Effector memory CD8-positive, alpha-beta T cell (primary cell): Measurements from ENCODE around the gene CSPG4.
"Not testable (repeated sequence)": the region's sequence is repeated elsewhere in the genome, so short reads cannot be mapped to it uniquely, and the experiment has no call there.

Experiments
- ATAC-seq: fragments of 150-1000 bp; cut with Tn5 transposase; replicated peaks from 2 replicates; pipeline ENCODE4 v1.10.0; 2021; ENCODE audit warnings: mild to moderate bottlenecking, moderate library complexity
- DNase-seq, 3 experiments: peaks; one replicate each; pipeline ENCODE4 v3.0.0; 2021
- H3K27ac Mint-ChIP-seq, 2 donors: one replicate each; pipeline ENCODE4 v1.8.0; 2022; ENCODE audit warnings: mild to moderate bottlenecking in 2 of 2, mixed read lengths in 2 of 2, moderate library complexity in 2 of 2
- H3K27me3 Mint-ChIP-seq, 2 donors: one replicate each; pipeline ENCODE4 v1.8.0; 2022; ENCODE audit warnings: mixed read lengths in 2 of 2
- H3K36me3 Mint-ChIP-seq: one replicate; pipeline ENCODE4 v1.8.0; 2022; ENCODE audit warnings: mild to moderate bottlenecking, moderate library complexity, mixed read lengths; ENCODE audit not compliant: insufficient read depth
- H3K4me1 Mint-ChIP-seq, 2 donors: one replicate each; pipeline ENCODE4 v1.8.0; 2022; ENCODE audit warnings: low read depth in 2 of 2, mixed read lengths in 2 of 2
- H3K4me3 Mint-ChIP-seq, 2 donors: one replicate each; pipeline ENCODE4 v1.8.0; 2022; ENCODE audit warnings: mild to moderate bottlenecking in 2 of 2, mixed read lengths in 2 of 2, moderate library complexity in 2 of 2
- H3K9me3 Mint-ChIP-seq, 2 donors: one replicate each; pipeline ENCODE4 v1.8.0; 2022; ENCODE audit warnings: mixed read lengths in 2 of 2

CSPG4 gene

GRCh38 chr15:75751116-75751875, 38.6 kb upstream of the CSPG4 start:
- no peaks in the 10 kb centered on the region for H3K9me3 Mint-ChIP-seq
- no peak overlapping the region for H3K27ac Mint-ChIP-seq
- peaks cover 13 to 44% of the 10 kb centered on the region in 2 donors for H3K27me3 Mint-ChIP-seq
- H3K4me3 Mint-ChIP-seq: no peak overlapping the region
- DNase-seq: no peak
- no peak for ATAC-seq
- H3K4me1 Mint-ChIP-seq: peaks cover 7 to 12% of the 10 kb centered on the region in 2 donors
- peaks cover 21% of the 10 kb centered on the region for H3K36me3 Mint-ChIP-seq

- ATAC-seq (no peak), DNase-seq (no peak)
- peaks cover 7 to 12% of the 10 kb centered on the region in 2 donors for H3K4me1 Mint-ChIP-seq
- H3K9me3 Mint-ChIP-seq: no peaks in the 10 kb centered on the region
- no peak overlapping the region for H3K4me3 Mint-ChIP-seq
- peaks cover 21% of the 10 kb centered on the region for H3K36me3 Mint-ChIP-seq
- H3K27ac Mint-ChIP-seq: peak overlapping the region in 1 of 2 donors; percentile 12
- peaks cover 15 to 44% of the 10 kb centered on the region in 2 donors for H3K27me3 Mint-ChIP-seq
These were observed 37.8 kb upstream of the CSPG4 start for GRCh38 chr15:75750261-75751050.

- peaks cover 21% of the 10 kb centered on the region for H3K36me3 Mint-ChIP-seq
- no peak overlapping the region for H3K4me3 Mint-ChIP-seq
- peaks cover 7 to 12% of the 10 kb centered on the region in 2 donors for H3K4me1 Mint-ChIP-seq
- no peaks in the 10 kb centered on the region for H3K9me3 Mint-ChIP-seq
- no peak overlapping the region for H3K27ac Mint-ChIP-seq
- no peak for ATAC-seq
- no peak for DNase-seq
- H3K27me3 Mint-ChIP-seq: peaks cover 18 to 39% of the 10 kb centered on the region in 2 donors
These were observed 37.2 kb upstream of the CSPG4 start for GRCh38 chr15:75749820-75750219.

- Mint-ChIP-seq H3K4me1 (peaks cover 7 to 12% of the 10 kb centered on the region in 2 donors), H3K27ac (peak overlapping the region in 1 of 2 donors; percentile 32), H3K27me3 (peaks cover 18 to 39% of the 10 kb centered on the region in 2 donors), H3K4me3 (peak overlapping the region; percentile 39 to 72), H3K36me3 (peaks cover 21% of the 10 kb centered on the region)
- ATAC-seq (peak; percentile 99), DNase-seq (peak; percentile 45 to 50 (median 50))
- H3K9me3 Mint-ChIP-seq: not testable (repeated sequence)
These were observed 36.2 kb upstream of the CSPG4 start for GRCh38 chr15:75748882-75749281.

- H3K4me3 Mint-ChIP-seq, H3K27ac Mint-ChIP-seq, H3K9me3 Mint-ChIP-seq, ATAC-seq, DNase-seq: not testable (repeated sequence)
- Mint-ChIP-seq H3K27me3 (peaks cover 27 to 40% of the 10 kb centered on the region in 2 donors), H3K4me1 (peaks cover 7 to 12% of the 10 kb centered on the region in 2 donors), H3K36me3 (peaks cover 18% of the 10 kb centered on the region)
These were observed 34.5 kb upstream of the CSPG4 start for GRCh38 chr15:75747121-75747520.

- peaks cover 9% of the 10 kb centered on the region for H3K36me3 Mint-ChIP-seq
- no peak overlapping the region for H3K27ac Mint-ChIP-seq
- no peaks in the 10 kb centered on the region for H3K9me3 Mint-ChIP-seq
- ATAC-seq (no peak), DNase-seq (no peak)
- H3K4me1 Mint-ChIP-seq: peaks cover 7 to 12% of the 10 kb centered on the region in 2 donors
- no peak overlapping the region for H3K4me3 Mint-ChIP-seq
- H3K27me3 Mint-ChIP-seq: peaks cover 38 to 42% of the 10 kb centered on the region in 2 donors
These were observed 32.7 kb upstream of the CSPG4 start for GRCh38 chr15:75745305-75745704.

GRCh38 chr15:75742346-75742745, 29.7 kb upstream of the CSPG4 start:
- DNase-seq, H3K36me3 Mint-ChIP-seq, H3K27ac Mint-ChIP-seq, H3K4me3 Mint-ChIP-seq, ATAC-seq, H3K9me3 Mint-ChIP-seq: not testable (repeated sequence)
- peaks cover 51 to 62% of the 10 kb centered on the region in 2 donors for H3K27me3 Mint-ChIP-seq
- H3K4me1 Mint-ChIP-seq: peaks cover 5 to 12% of the 10 kb centered on the region in 2 donors

GRCh38 chr15:75739791-75740190, 27.1 kb upstream of the CSPG4 start:
- Mint-ChIP-seq H3K4me3 (peak overlapping the region; percentile 78 to 79), H3K27me3 (peaks cover 48 to 73% of the 10 kb centered on the region in 2 donors), H3K36me3 (no peaks in the 10 kb centered on the region), H3K4me1 (peaks cover 5 to 12% of the 10 kb centered on the region in 2 donors), H3K9me3 (no peaks in the 10 kb centered on the region), H3K27ac (no peak overlapping the region)
- ATAC-seq (no peak), DNase-seq (no peak)

GRCh38 chr15:75738647-75739325, 26.1 kb upstream of the CSPG4 start:
- H3K9me3 Mint-ChIP-seq: no peaks in the 10 kb centered on the region
- peak overlapping the region; percentile 78 to 79 for H3K4me3 Mint-ChIP-seq
- H3K27ac Mint-ChIP-seq: peak overlapping the region in 1 of 2 donors; percentile 12
- peaks cover 5 to 12% of the 10 kb centered on the region in 2 donors for H3K4me1 Mint-ChIP-seq
- peaks cover 53 to 79% of the 10 kb centered on the region in 2 donors for H3K27me3 Mint-ChIP-seq
- ATAC-seq (peak; percentile 95), DNase-seq (peak; percentile 82 to 84 (median 83))
- H3K36me3 Mint-ChIP-seq: no peaks in the 10 kb centered on the region

- DNase-seq (no peak), ATAC-seq (no peak)
- Mint-ChIP-seq H3K27me3 (peaks cover 53 to 79% of the 10 kb centered on the region in 2 donors), H3K27ac (peak overlapping the region in 1 of 2 donors; percentile 27), H3K9me3 (no peaks in the 10 kb centered on the region), H3K36me3 (no peaks in the 10 kb centered on the region), H3K4me3 (peak overlapping the region; percentile 78 to 79), H3K4me1 (peaks cover 5 to 12% of the 10 kb centered on the region in 2 donors)
These were observed 25.5 kb upstream of the CSPG4 start for GRCh38 chr15:75738014-75738646.

- H3K27me3 Mint-ChIP-seq: peaks cover 53 to 79% of the 10 kb centered on the region in 2 donors
- not testable (repeated sequence) for H3K9me3 Mint-ChIP-seq, ATAC-seq, H3K36me3 Mint-ChIP-seq, DNase-seq
- H3K4me3 Mint-ChIP-seq: peak overlapping the region; percentile 78 to 79
- peaks cover 5 to 16% of the 10 kb centered on the region in 2 donors for H3K4me1 Mint-ChIP-seq
- H3K27ac Mint-ChIP-seq: peak overlapping the region in 1 of 2 donors; percentile 27
These were observed 24.7 kb upstream of the CSPG4 start for GRCh38 chr15:75737116-75738013.

GRCh38 chr15:75736256-75736655, 23.6 kb upstream of the CSPG4 start:
- H3K4me3 Mint-ChIP-seq: no peak overlapping the region
- DNase-seq: no peak

More at GRCh38 chr15:75736256-75736655, 23.6 kb upstream of the CSPG4 start:
- H3K27me3 Mint-ChIP-seq: peaks cover 54 to 79% of the 10 kb centered on the region in 2 donors
- peaks cover 5 to 18% of the 10 kb centered on the region in 2 donors for H3K4me1 Mint-ChIP-seq
- ATAC-seq: no peak
- H3K9me3 Mint-ChIP-seq: no peaks in the 10 kb centered on the region
- peak overlapping the region in 1 of 2 donors; percentile 35 for H3K27ac Mint-ChIP-seq
- no peaks in the 10 kb centered on the region for H3K36me3 Mint-ChIP-seq
